Stimulated activated CD8-positive, alpha-beta memory T cell treated with anti-CD3 and anti-CD28 coated beads, Interleukin-2, amount 100 ng/mL, for 48 hours (primary cell): Measurements from ENCODE around the gene SAFB.

Source experiments
- DNase-seq, 2 donors: peaks; one replicate each; pipeline ENCODE4 v3.0.0-alpha.2; 2020; ENCODE audit warnings: low read depth in 2 of 2

The SAFB gene

DNA sequence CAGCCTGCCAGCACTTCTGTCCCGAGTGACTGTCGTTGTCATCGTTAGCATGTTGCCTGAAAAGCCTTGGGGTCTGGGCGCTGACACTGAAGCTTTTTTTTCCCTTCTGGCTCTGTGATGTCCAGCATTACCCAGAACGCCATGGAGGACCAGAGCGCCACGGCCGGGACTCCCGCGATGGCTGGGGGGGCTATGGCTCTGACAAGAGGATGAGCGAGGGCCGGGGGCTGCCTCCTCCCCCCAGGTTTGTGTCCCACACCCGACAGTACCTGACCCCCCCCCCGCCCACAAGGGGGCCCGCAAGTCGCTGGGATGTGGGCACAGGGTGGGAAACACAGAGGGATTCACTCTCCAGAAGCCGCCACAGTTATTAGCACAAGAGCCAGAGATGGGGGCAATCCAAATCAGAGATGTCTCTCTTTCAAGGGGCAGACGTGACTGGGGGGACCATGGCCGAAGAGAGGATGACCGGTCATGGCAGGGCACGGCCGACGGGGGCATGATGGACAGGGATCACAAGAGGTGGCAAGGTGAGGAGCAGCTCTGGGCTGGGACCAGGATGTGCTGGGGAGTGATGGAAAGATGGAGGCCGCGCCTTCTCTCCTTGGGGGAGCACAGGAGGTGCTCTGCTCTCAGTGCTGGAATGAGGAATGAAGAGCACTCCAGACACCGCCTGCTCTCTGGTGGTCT lies 44.2 kb downstream of the SAFB start:
- no peak for DNase-seq

DNA sequence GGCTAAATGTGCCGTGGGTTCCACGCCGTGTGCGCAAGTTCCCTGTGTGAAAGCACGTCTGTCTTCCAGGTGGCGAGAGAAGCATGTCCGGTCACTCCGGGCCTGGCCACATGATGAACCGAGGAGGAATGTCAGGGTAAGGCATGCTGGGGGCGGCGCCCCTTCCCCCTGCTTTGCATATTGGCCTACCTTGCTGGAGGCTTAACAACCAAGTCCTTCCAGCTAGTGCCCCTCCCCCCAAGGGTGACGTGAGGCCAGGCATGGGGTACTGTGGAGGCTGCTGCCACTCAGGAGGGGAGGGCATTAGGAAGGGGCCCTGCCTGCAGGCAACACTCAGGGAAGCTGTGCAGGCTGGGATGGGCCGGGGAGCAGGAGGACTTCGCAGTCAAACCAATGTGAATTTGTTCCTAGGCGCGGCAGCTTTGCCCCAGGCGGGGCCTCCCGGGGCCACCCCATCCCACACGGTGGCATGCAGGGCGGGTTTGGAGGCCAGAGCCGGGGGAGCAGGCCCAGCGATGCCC lies 44.9 kb downstream of the SAFB start:
- no peak for DNase-seq

DNA sequence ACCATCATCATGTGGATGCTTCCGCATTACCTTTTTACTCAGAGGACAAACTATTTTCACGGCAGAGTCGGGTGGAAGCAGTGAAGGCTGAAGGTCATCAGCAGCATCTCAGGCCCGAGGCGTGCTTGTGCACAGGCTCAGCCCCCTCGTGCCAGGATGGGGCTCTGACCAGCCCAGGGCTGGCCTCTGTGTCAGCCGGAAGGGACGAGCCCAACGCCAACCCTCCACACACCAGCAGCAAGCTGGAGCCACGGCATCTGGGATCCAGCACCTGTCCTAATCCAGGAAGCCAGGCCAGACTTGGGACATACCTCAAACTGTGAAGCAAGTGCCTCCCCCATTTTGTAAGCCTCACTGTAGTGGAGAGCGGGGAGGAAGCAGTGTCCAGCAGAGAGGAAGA lies 46.3 kb downstream of the SAFB start:
- no peak for DNase-seq

DNA sequence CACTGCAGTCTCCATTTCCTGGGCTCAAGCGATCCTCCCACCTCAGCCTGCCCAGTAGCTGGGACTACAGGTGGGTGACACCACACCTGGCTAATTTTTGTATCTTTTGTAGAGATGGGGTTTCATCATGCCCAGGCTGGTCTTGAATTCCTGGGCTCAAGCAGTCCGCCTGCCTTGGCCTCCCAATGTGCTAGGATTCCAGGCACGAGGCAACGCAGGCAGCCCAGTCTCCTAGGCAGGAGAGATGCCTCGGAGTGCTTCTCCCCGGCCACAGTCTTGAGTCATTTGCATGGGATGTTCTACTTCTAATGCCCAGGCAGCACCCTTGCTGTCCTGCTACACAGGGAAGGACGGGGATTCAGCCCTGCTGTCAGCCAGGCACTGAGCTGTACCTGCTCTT lies 48.7 kb downstream of the SAFB start:
- DNase-seq: no peak

DNA sequence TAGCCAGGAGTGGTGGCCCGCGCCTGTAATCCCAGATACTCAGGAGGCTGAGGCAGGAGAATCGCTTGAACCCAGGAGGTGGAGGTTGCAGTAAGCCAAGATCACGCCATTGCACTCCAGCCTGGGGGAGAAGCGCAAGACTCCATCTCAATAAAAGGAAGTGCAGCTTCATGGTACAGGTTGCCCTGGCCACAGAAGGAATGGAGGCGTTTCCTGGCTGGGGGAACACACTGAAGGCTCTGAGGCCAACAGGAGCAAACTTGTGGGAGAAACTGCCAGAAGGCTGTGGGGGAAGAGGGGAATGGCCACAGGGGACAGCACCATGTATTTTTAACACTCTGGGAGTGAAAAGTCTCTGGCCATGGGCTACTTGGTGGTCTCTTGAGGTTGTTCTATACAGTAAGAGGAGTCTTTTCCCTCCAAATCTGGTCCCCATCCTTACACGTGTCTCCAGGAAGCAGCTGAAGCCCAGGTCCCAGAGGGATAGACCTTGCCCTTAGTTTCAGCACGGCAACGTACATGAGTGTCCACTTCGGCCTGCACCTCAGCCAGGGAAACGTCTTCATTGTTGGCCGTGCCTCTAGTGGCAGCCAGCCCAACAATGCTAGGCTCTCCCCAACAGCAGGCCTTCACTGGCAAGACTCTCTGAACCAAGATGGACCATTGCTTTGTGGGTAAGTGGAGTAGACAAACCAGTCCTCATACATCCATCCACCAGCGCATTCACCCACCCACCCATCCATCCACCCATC lies 50.0 kb downstream of the SAFB start:
- DNase-seq: no peak

DNA sequence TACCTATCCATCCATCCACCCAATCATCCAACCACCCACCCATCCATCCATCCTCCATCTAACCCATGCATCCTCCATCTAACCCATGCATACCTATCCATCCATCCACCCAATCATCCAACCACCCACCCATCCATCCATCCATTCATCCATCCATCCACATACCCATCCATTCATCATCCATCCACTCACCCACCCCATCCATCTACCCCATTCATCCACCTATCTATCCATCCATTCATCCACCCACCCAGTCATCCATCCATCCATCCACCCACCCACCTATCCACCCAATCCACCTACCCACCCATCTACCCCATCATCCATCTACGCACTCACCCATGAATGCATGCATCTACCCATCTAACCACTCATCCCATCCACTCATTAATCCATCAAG lies 50.9 kb downstream of the SAFB start:
- no peak for DNase-seq

DNA sequence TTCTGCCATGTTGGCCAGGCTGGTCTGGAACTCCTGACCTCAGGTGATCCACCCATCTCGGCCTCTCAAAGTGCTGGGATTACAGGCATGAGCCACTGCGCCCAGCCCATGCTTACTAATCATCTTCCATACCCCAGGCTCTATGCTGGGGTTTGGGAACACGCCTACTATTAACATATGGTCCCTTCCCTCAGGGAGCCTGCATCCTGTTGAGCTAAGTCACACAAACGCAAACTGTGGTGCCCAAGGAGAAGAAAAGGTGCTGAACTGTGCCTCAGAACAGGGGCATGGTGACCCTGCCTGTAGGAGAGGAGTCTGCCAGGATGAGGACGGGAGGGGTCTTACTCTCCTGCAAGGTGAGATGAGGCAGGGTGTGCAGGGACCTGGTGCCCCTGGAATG lies 51.8 kb downstream of the SAFB start:
- no peak for DNase-seq

DNA sequence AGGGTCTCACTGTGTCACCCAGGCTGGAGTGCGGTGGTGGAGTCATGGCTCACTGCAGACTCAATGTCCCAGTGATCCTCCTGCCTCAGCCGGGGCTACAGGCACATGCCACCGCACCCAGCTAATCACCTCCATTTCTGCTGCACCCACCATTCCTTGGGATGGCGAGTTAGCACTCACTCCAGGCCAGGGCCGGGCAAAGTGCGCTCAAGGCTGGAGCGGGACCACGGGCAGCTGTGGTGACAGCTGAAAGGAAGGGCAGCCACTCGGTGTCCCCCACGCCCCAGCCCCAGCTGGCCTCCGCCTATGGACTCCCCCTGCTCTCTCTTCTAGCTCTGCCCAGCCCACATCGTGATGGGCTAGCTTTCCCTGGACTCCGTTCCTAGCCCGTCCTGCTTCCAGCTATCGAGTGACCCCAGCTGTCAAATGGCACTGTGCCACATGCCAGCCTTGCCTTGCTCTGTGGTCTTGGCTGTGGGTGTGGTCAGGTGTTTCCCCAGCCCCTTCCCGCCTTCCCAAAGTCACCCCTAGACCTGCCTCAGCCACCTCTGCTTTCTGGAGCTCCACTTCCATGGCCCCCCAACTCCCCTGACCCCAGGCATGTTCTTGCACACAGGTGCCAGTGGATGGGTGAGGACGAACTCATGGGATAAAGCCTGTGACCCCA lies 53.4 kb downstream of the SAFB start:
- DNase-seq: no peak

DNA sequence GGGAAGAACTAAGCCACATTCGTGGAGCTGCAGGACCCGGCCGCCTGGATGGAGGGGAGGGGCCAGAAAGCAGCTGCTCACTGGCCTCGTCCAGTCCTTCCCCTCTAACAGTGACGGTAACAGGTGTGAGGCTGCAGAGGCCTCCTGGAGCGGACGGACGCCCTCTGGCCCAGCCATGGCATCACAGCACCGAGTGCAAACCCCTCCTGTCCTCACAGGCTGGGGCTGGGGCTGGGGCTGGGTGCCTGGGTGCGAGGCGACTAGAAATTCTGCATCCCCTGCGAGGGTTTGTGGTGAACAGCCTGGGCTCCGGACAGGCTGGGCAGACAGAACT lies 53.9 kb downstream of the SAFB start:
- DNase-seq: no peak

DNA sequence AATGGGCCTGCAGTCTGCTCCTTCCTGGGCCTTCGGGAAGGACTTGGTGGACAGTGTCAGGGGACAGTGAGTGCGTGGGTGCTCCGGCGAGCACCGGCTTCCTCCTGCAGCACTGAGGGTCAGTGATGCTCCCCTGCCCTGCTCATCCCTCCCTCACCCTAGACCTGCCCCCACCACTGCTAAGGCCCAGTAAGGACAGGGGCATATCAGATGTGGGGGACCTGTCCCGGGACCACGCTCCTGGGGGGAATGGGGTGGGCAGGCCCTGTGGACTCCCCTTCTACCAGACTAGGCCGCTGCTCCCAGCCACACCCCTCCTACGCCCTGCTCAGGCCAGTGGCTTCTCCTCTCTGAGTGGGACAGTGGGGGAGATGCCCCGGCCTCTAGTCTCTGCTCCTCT lies 54.3 kb downstream of the SAFB start:
- DNase-seq: no peak

DNA sequence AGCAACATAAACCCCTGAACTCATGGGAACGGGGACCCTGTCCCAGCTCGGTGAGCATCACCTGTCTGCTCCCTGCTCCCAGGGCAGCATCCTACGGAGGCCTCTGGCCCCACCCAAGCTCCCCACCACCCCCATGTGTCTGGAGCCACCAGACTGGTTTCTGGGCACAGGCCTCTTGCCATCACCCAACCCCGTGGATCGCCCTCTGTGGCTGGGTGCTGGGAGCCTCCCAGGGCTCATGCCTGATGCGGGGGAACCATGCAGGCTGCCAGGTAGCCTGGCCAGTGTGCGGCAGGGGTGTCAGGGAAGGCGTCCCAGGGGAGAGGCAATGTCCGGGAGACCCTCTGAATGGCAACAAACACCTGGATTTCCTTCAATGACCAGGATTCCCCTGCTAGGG lies 54.7 kb downstream of the SAFB start:
- no peak for DNase-seq

DNA sequence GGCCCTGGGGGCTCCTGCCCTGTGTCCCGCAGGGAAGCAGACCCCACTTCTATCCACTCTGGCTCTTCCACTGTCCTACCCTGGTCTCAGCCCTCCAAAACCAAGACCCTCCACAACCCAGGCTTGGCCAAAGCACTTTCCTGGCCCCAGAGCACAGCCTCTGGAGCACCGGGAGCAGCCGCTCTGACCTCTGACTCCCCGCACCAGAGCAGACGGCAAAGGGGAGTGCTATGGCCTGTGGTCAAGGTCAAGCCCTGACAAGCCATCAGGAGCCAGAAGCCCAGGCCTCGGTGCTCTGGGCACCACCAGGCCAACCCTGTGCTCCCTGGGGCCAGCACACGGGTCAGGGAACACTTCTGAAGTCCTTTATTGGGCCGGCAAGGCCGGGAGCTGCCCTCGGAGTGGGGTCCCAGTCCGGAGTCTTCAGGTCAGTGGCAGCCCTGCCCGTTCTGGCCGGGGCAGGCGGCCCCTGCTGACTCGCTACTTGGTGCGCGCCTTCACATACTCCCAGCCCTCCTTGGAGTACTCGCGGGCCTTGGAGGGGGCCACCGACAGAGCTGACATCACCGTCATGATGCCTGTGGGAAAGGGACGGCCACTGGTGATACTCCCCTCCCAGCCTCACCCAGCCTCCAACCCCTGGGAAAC lies 55.3 kb downstream of the SAFB start:
- no peak for DNase-seq

DNA sequence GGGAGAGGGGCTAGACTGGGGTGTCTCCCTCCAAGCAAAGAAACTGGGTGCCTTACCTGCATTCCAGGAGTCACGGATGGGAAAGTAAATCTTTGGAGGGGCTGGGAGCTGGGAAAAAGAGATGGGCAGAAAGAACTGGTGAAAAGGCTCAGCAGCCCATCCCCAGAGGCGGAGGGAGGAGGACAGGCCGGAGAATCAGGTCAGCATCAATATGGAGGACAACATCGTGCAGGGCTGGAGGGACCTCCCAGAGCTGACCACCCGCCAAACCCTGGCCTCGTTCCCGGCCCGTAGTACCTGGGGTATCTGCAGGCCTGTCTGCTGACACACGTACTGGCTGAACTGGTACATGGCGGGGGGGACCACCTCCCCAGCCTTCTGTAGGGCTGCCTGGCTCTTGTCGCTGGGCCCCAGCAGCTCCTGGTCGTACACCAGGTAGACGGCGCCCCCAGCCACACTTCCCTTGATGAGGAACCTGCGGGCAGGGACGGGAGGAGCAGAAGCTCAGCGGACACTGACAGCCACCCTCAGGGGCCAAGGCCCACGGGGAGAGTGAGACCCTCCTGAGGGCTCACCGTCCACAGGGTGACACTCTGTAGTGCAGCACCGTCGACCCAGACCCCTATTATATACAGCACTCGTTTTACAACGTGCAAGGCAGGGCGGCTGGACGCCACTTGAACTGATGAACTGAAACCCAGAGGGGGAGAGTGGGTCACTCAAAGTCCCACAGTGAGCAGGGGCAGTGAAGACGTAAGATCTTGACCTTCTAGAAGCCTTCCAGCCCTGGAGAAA lies 56.6 kb downstream of the SAFB start:
- no peak for DNase-seq

DNA sequence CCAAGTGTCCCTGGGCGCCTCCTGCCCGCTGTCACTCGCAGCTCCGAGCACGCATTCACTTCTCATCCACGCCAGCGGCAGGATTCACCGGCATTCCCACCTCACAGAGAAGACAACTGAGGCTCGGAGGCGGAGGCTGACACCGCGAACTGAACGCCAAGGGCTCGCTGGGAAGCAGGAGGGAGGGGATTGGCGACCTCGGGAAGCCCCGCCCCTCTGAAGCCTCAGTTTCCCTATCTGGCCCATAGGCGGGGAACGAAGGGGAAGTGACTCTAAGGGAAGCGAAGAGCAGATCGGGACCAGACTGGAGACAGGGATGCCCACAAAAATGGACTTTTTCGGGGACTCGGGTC lies 57.2 kb downstream of the SAFB start:
- no peak for DNase-seq

DNA sequence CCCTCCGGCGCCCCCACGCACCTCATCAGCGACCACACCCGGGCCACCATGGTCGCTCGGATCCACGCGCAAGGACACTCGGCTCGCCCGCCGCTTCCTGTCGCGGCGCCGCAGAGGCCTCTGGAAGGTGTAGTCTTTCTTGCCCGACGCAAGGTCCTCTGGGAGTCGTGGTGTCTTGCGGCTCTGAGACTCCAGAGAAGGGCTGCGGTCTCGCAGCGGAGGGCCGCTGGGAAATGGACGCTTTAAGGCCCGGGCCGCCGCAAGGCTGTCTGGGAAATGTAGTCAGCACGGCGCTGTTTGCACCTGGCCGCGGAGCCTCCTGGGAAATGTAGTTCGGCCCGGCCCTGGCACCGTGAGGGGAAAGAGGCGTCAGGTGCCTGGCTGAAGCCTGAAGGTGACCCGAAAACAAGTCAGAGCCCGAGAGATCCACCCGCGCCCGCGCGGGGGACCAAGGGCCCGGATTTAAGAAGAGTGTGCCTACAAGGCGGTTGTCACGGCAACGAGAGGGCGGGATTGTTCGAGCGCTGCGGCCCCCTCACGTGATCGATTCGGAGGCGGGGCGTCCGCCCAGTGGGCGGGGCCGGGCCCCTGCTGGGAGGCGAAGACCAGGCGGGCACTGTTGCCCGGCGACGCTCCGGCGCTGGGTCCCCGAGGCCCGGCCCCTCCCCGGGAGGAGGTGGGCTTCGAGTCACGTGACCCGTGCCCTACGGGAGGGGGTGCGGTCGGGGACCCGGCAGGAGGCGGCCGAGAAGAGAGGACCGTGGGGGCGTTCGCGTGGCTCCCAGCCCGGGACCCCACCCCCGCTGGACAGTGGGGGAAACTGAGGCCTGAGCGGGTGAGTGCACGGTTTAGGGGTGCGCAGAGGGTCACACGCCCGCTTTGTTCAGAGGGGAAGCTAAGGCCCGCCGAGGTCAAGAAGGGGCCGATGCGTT lies 57.8 kb downstream of the SAFB start, which contains the start of the genes HSD11B1L and MICOS13:
Gene HSD11B1L, plus strand, starts transcription at position 591 of the 932 bp plus-strand sequence. CDS start 3,806 bp downstream, outside the sequence.
Gene MICOS13, minus strand, starts transcription at position 80 of the 932 bp plus-strand sequence. Its CDS starts 30 bp downstream, at position 50.
- DNase-seq: peak; percentile 93 to 96

DNA sequence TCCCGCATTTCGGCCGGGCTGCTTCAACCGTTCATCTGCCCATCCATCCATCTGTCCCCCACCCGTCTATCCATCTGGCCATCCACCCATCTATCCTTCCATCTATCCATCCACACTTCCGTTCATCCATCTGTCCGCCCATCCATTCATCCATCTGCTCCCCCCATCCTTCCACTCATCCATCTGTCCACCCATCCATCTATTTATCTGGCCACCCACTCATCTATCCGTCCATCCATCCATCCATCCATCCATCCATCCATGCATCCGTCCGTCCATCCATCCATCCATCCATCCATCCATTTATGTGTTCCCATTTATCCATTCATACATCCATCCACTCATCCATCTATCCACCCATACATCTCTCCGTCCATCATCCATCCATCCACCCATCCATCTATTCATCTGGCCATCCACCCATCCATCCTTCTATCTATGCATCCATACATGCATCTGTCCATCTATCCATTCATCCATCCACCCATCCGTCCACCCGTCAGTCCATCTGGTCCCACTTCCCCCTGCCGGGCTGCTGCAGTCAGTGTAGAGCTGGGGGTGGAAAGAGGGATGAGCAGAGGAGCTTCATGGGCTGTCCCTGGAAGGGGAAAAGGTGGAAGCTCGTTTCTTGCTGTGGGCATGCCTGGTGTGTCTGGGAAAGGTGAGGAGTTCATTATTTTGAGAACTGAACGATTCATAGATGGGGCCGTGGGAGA lies 58.7 kb downstream of the SAFB start:
- no peak for DNase-seq

DNA sequence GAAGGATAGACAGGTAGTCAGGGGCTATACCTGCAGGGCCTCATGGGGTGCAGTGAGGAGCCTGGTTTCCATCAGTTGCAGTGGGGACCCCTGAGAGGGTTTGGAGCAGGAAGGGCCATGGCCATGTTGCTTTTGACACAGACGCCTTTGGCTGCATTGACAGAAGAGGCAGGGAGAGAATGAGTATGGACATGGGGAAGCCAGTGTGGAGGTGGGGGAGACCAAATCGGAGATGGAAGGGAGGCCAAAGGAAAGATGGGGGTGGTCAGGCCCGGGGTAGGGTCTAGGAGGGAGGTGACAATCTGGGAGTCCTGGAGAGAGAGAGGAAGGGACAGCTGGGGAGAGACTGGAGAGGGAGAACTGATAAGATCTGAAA lies 59.2 kb downstream of the SAFB start:
- DNase-seq: no peak

DNA sequence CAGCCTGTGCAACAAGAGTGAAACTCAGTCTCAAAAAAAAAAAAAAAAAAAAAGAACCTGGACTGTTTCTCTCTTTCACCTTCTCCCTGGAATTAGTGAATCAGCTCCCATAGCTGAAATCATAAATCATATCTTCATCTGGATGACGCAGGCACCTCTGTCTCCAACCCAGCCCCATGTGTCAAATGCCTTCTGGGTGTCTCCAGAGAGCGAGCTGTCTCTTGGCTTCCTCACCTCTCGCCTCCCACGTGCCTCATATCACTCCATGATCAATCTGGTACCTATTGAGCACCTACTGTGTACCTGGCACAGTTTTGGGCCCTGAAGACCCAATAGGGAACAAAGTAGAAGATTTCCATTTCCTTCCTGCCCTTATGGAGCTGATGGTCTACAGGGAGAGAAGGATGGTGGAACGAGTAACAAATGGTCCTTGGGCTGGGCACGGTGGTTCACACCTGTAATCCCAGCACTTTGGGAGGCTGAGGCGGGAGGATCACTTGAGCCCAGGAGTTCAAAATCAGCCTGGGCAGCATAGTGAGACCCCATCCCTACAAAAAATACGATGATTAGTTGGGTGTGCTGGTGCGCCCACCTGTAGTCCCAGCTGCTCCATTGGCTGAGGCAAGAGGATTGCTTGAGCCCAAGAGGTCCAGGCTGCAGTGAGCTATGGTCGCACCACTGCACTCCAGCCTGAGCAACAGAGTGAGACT lies 60.4 kb downstream of the SAFB start:
- DNase-seq: no peak
